Suprapubic skin (tissue), 3 donors: ENCODE measurements around the gene AJAP1.

Source experiments
- POLR2A ChIP-seq, 2 donors: fragments of 450-650 bp; IDR thresholded peaks; one replicate each; pipeline ENCODE4 v1.6.1; 2017; ENCODE audit warnings: antibody characterized with exemption in 2 of 2, mild to moderate bottlenecking in 2 of 2, moderate library complexity in 2 of 2
- TF ChIP-seq, protein P1 (sequence below), 2 donors: fragments of 200-600 bp in 1 of 2; fragments of 450-650 bp in 1 of 2; sonication (generic) in 1 of 2; IDR thresholded peaks; one replicate each; pipeline ENCODE4 v1.5.1; 2016 to 2019; ENCODE audit warnings: antibody characterized with exemption in 2 of 2, mild to moderate bottlenecking in 1 of 2, moderate library complexity in 1 of 2

DNA sequence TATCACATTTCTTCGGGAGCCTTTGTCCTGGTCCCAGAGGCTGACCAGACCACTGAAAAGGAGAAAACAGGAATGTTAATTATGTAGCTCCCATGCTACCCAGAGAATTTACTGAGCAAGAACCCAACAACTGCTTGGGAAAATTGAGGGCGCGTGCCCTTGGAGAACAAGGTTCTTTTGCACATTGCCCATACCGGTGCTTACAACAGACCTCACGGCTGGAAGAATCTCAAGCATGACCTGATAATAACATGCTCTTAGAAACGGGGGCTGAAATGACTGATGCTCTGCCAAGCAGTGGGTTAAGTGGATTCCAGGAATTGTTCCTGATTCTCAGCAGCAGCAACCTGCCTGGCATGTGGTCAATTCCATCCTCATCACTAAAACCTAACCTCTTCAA lies 49.3 kb upstream of the AJAP1 start:
- no peak for TF ChIP-seq POLR2A (IDR thresholded peaks at IDR 0.05)
- TF ChIP-seq, protein P1, sequence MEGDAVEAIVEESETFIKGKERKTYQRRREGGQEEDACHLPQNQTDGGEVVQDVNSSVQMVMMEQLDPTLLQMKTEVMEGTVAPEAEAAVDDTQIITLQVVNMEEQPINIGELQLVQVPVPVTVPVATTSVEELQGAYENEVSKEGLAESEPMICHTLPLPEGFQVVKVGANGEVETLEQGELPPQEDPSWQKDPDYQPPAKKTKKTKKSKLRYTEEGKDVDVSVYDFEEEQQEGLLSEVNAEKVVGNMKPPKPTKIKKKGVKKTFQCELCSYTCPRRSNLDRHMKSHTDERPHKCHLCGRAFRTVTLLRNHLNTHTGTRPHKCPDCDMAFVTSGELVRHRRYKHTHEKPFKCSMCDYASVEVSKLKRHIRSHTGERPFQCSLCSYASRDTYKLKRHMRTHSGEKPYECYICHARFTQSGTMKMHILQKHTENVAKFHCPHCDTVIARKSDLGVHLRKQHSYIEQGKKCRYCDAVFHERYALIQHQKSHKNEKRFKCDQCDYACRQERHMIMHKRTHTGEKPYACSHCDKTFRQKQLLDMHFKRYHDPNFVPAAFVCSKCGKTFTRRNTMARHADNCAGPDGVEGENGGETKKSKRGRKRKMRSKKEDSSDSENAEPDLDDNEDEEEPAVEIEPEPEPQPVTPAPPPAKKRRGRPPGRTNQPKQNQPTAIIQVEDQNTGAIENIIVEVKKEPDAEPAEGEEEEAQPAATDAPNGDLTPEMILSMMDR (IDR thresholded peaks at IDR 0.05) = no peak
